SK-N-SH (cell line): ENCODE measurements around the gene TAF4. TPM values are rescaled to one million over a fixed set of nuclear protein-coding genes. Genes with fewer than 3 reads are reported as not detected.

Source experiments
- CTCF ChIA-PET: fragments of 300-600, 350-600 bp; formaldehyde crosslinking; extraction: SDS; loops from one replicate; lab custom pipeline; 2021; lab: Yijun Ruan, JAX
- POLR2A ChIA-PET: fragments of 350-600 bp; sonication (Branson Sonifier 250); formaldehyde crosslinking; extraction: SDS; loops from one replicate; lab custom pipeline; 2020; ENCODE audit warnings: antibody characterized with exemption, inconsistent platforms; lab: Yijun Ruan, JAX
- DNase-seq: peaks from one replicate; pipeline ENCODE4 v3.0.0; 2012
- H2AFZ ChIP-seq: fragments of 200-600 bp; sonication (generic); 2 replicates; pipeline ENCODE4 v1.8.1; 2016; ENCODE audit warnings: antibody characterized with exemption, mild to moderate bottlenecking, low read depth
- H3F3A ChIP-seq: fragments of 200-600 bp; sonication (generic); replicated peaks from 2 replicates; pipeline ENCODE3; 2016; ENCODE audit warnings: antibody characterized with exemption, mild to moderate bottlenecking; ENCODE audit not compliant: insufficient read depth
- H3K27ac ChIP-seq, 2 experiments: fragments of 200-500 bp in 1 of 2; fragments of 200-600 bp in 1 of 2; sonication (Bioruptor generic) in 1 of 2; sonication (generic), shearing (Covaris generic) in 1 of 2; 2 replicates each; pipeline versions ENCODE4 v1.5.1 to v1.6.1; 2014 to 2016; ENCODE audit warnings: low read depth in 2 of 2, inconsistent platforms in 1 of 2, low read length in 1 of 2, mild to moderate bottlenecking in 1 of 2, mixed read lengths in 1 of 2
- H3K27me3 ChIP-seq: fragments of 200-600 bp; sonication (generic), shearing (Covaris generic); 2 replicates; pipeline ENCODE4 v1.6.1; 2016; ENCODE audit warnings: mixed run types; ENCODE audit not compliant: insufficient read depth
- H3K36me3 ChIP-seq, 2 experiments: fragments of 200-500 bp in 1 of 2; fragments of 200-600 bp in 1 of 2; sonication (Bioruptor generic) in 1 of 2; sonication (generic) in 1 of 2; replicated peaks in 1 of 2; 2 replicates each; pipeline versions ENCODE3 to v1.5.1; 2014 to 2016; ENCODE audit warnings: low read length in 1 of 2, mild to moderate bottlenecking in 1 of 2; ENCODE audit not compliant: insufficient read depth in 2 of 2, control insufficient read depth in 1 of 2
- H3K4me1 ChIP-seq, 2 experiments: fragments of 200-500 bp in 1 of 2; fragments of 200-600 bp in 1 of 2; sonication (Bioruptor generic) in 1 of 2; sonication (generic), shearing (Covaris generic) in 1 of 2; 2 replicates each; pipeline versions ENCODE4 v1.5.1 to v1.6.1; 2014 to 2016; ENCODE audit warnings: low read depth in 1 of 2, low read length in 1 of 2, mixed run types in 1 of 2; ENCODE audit not compliant: insufficient read depth in 2 of 2, control insufficient read depth in 1 of 2
- H3K4me2 ChIP-seq: fragments of 200-600 bp; sonication (generic), shearing (Covaris generic); 2 replicates; pipeline ENCODE4 v1.6.1; 2017; ENCODE audit warnings: mixed run types
- H3K4me3 ChIP-seq, 2 experiments: fragments of 200-500 bp in 1 of 2; fragments of 200-600 bp in 1 of 2; sonication (Bioruptor generic) in 1 of 2; sonication (generic), shearing (Covaris generic) in 1 of 2; 2 replicates each; pipeline versions ENCODE4 v1.5.1 to v1.8.1; 2014 to 2016; ENCODE audit warnings: low read depth in 2 of 2, inconsistent platforms in 1 of 2, low read length in 1 of 2, mild to moderate bottlenecking in 1 of 2, mixed read lengths in 1 of 2, moderate library complexity in 1 of 2
- H3K79me2 ChIP-seq: fragments of 200-600 bp; sonication (generic); 2 replicates; pipeline ENCODE4 v1.8.1; 2017; ENCODE audit warnings: mild to moderate bottlenecking; ENCODE audit not compliant: insufficient read depth
- H3K9ac ChIP-seq: fragments of 200-600 bp; sonication (generic); 2 replicates; pipeline ENCODE4 v1.6.1; 2017; ENCODE audit warnings: mixed run types
- H3K9me2 ChIP-seq: fragments of 200-600 bp; sonication (generic); 2 replicates; pipeline ENCODE4 v1.6.1; 2017; ENCODE audit warnings: mixed run types
- H3K9me3 ChIP-seq: fragments of 200-600 bp; sonication (generic); 2 replicates; pipeline ENCODE4 v1.6.1; 2017; ENCODE audit warnings: mixed run types, mild to moderate bottlenecking, moderate library complexity
- H4K20me1 ChIP-seq: fragments of 200-600 bp; sonication (generic); 2 replicates; pipeline ENCODE4 v1.6.1; 2017; ENCODE audit warnings: mild to moderate bottlenecking, mixed run types; ENCODE audit not compliant: insufficient read depth
- CTCF ChIP-seq: fragments of 200-600 bp; sonication (generic); IDR thresholded peaks from 2 replicates; pipeline ENCODE4 v1.6.1; 2017; ENCODE audit warnings: antibody characterized with exemption, mild to moderate bottlenecking, moderate library complexity
- GABPA ChIP-seq: IDR thresholded peaks from 2 replicates; pipeline ENCODE4 v1.4.0; 2012; ENCODE audit warnings: low read depth, mild to moderate bottlenecking
- GATA2 ChIP-seq: sonication (generic); formaldehyde crosslinking; IDR thresholded peaks from 2 replicates; pipeline ENCODE4 v1.5.0; 2020; ENCODE audit warnings: mild to moderate bottlenecking, missing genetic modification reagents
- IRF3 ChIP-seq: fragments of 150-350 bp; IDR thresholded peaks from 2 replicates; pipeline ENCODE4 v1.6.1; 2016; ENCODE audit warnings: mild to moderate bottlenecking, low read depth, low read length
- JUND ChIP-seq: IDR thresholded peaks from 2 replicates; pipeline ENCODE4 v1.4.0; 2012
- MAX ChIP-seq: IDR thresholded peaks from 2 replicates; pipeline ENCODE4 v1.4.0; 2012; ENCODE audit warnings: low read depth
- MEF2A ChIP-seq: IDR thresholded peaks from 2 replicates; pipeline ENCODE4 v1.4.0; 2012; ENCODE audit warnings: low read depth, borderline replicate concordance
- POLR2AphosphoS5 ChIP-seq: IDR thresholded peaks from 2 replicates; pipeline ENCODE4 v1.6.1; 2012; ENCODE audit warnings: low read depth, low read length
- RAD21 ChIP-seq: IDR thresholded peaks from 2 replicates; pipeline ENCODE4 v1.6.1; 2012; ENCODE audit warnings: mild to moderate bottlenecking, low read length
- REST ChIP-seq: IDR thresholded peaks from 2 replicates; pipeline ENCODE4 v1.6.1; 2012; ENCODE audit warnings: mild to moderate bottlenecking, low read depth, low read length, moderate library complexity
- RXRA ChIP-seq: IDR thresholded peaks from 2 replicates; pipeline ENCODE4 v1.4.0; 2012; ENCODE audit warnings: low read depth, mild to moderate bottlenecking, borderline replicate concordance
- SIN3A ChIP-seq: IDR thresholded peaks from 2 replicates; pipeline ENCODE4 v1.6.1; 2012; ENCODE audit warnings: low read depth, mild to moderate bottlenecking, low read length, moderate library complexity, borderline replicate concordance
- SMC3 ChIP-seq: IDR thresholded peaks from 2 replicates; pipeline ENCODE4 v1.6.1; 2012; ENCODE audit warnings: low read depth, low read length, improper control_type of control experiment
- YY1 ChIP-seq: IDR thresholded peaks from 2 replicates; pipeline ENCODE4 v1.4.0; 2012; ENCODE audit warnings: low read depth, mild to moderate bottlenecking
- WGBS: methylation state at CpG from one replicate; pipeline ENCODE4 v1.1.6; 2017; ENCODE audit warnings: low lambda C conversion rate; 5-methylcytosine and 5-hydroxymethylcytosine counted together
- polyA plus RNA-seq, 3 experiments: library from polyadenylated mRNA; depleted of rRNA; stranded (reverse); fragments of >200 nt; gene quantifications; 2 replicates each; pipeline ENCODE4 v1.2.3, GENCODE V29; 2012
- TF ChIP-seq, protein P1 (sequence below): fragments of 150-350 bp; IDR thresholded peaks from 2 replicates; pipeline ENCODE4 v1.6.1; 2017; ENCODE audit warnings: antibody characterized with exemption, low read length, low read depth, borderline replicate concordance

TAF4 gene
- polyA plus RNA-seq, 1 of the 3 experiments (the other 2 are of a cell fraction): 4.8 TPM

DNA sequence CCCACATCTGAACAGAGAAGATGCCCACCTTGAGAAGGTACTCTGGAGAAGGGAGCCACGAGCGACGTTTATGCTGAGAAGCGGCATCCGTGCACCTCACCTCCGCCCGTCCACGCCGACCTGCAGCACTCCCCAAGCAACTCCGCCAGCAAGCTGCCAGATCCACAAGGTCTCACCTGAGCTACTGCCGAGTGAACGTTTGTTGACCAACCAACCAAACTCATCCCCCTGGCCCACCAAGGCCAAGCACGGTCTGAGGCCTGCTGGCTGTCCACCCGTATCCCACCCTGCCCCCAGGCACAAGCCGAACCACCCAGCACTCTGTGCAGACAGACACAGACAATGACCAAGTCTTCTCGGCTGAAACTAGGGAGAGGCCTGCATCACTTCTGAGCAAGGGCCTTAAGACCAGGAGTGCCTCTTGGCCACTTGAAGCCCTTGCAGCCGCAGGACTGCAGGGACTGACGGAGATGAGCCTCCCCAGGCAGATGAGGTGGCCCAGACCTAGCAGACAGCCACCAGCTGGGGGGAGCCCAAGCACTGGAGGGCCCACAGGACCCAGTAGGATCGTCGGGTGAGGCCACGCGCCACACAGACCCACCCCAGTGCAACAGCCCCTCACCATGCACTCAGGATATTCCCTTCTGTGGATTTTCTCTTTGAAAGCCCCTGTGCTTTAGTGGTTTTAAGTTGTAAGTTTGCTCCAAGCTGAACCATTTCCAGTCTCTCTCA lies 12.1 kb downstream of the TAF4 start:
- ChIA-PET POLR2A (no interaction called here), CTCF (no interaction called here)
- no peak for DNase-seq
- Histone ChIP-seq H3K36me3 (no peaks in the 10 kb centered on the region), H3K9ac (no peak overlapping the region), H3K9me3 (no peaks in the 10 kb centered on the region), H3K4me1 (peaks cover 0 to 18% of the 10 kb centered on the region in 2 experiments; a peak in 1 of 4 replicates), H3K9me2 (no peaks in the 10 kb centered on the region), H3K79me2 (peaks cover 65% of the 10 kb centered on the region), H3K4me2 (no peak overlapping the region), H3F3A (no peaks in the 10 kb centered on the region), H3K27ac (no peak overlapping the region), H4K20me1 (peaks cover 50% of the 10 kb centered on the region)
- WGBS: 94% methylated on average over 18 of the region's 22 CpGs
- no peak for TF ChIP-seq MEF2A
- no peak for TF ChIP-seq YY1
- TF ChIP-seq, all 33 proteins: peak for 0
- Histone ChIP-seq H2AFZ (no peak overlapping the region), H3K27me3 (no peaks in the 10 kb centered on the region), H3K4me3 (no peak overlapping the region)

- Histone ChIP-seq H3K27me3 (no peaks in the 10 kb centered on the region), H3K9ac (no peak overlapping the region), H3K9me3 (no peaks in the 10 kb centered on the region), H3K4me2 (no peak overlapping the region), H3K4me1 (peaks cover 0 to 23% of the 10 kb centered on the region in 2 experiments; a peak in 1 of 4 replicates), H2AFZ (no peak overlapping the region), H3K36me3 (no peaks in the 10 kb centered on the region), H3F3A (no peaks in the 10 kb centered on the region), H3K4me3 (no peak overlapping the region), H4K20me1 (peaks cover 50% of the 10 kb centered on the region), H3K79me2 (peaks cover 65% of the 10 kb centered on the region), H3K9me2 (no peaks in the 10 kb centered on the region), H3K27ac (no peak overlapping the region)
- POLR2A ChIA-PET: no interaction called here
- CTCF ChIA-PET: no interaction called here
- no peak for DNase-seq
- TF ChIP-seq GATA2 (no peak), JUND (no peak), GABPA (no peak), RXRA (no peak), SMC3 (no peak), SIN3A (no peak), IRF3 (no peak), POLR2AphosphoS5 (no peak), MAX (no peak), CTCF (no peak), REST (no peak), RAD21 (no peak)
- TF ChIP-seq, protein P1, sequence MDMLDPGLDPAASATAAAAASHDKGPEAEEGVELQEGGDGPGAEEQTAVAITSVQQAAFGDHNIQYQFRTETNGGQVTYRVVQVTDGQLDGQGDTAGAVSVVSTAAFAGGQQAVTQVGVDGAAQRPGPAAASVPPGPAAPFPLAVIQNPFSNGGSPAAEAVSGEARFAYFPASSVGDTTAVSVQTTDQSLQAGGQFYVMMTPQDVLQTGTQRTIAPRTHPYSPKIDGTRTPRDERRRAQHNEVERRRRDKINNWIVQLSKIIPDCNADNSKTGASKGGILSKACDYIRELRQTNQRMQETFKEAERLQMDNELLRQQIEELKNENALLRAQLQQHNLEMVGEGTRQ: no peak
- WGBS: 97% methylated on average over 13 of the region's 26 CpGs
Measured at GRCh38 chr20:62052842-62053464, 12.7 kb downstream of the TAF4 start.
